SK-N-SH (cell line): ENCODE results near the gene IFT172. TPM values are rescaled to one million over a fixed set of nuclear protein-coding genes. Genes with fewer than 3 reads are reported as not detected.

Experiments used
- CTCF ChIA-PET: fragments of 300-600, 350-600 bp; formaldehyde crosslinking; extraction: SDS; loops from one replicate; lab custom pipeline; 2021; lab: Yijun Ruan, JAX
- POLR2A ChIA-PET: fragments of 350-600 bp; sonication (Branson Sonifier 250); formaldehyde crosslinking; extraction: SDS; loops from one replicate; lab custom pipeline; 2020; ENCODE audit warnings: antibody characterized with exemption, inconsistent platforms; lab: Yijun Ruan, JAX
- DNase-seq: peaks from one replicate; pipeline ENCODE4 v3.0.0; 2012
- H2AFZ ChIP-seq: fragments of 200-600 bp; sonication (generic); 2 replicates; pipeline ENCODE4 v1.8.1; 2016; ENCODE audit warnings: antibody characterized with exemption, mild to moderate bottlenecking, low read depth
- H3F3A ChIP-seq: fragments of 200-600 bp; sonication (generic); replicated peaks from 2 replicates; pipeline ENCODE3; 2016; ENCODE audit warnings: antibody characterized with exemption, mild to moderate bottlenecking; ENCODE audit not compliant: insufficient read depth
- H3K27ac ChIP-seq, 2 experiments: fragments of 200-500 bp in 1 of 2; fragments of 200-600 bp in 1 of 2; sonication (Bioruptor generic) in 1 of 2; sonication (generic), shearing (Covaris generic) in 1 of 2; 2 replicates each; pipeline versions ENCODE4 v1.5.1 to v1.6.1; 2014 to 2016; ENCODE audit warnings: low read depth in 2 of 2, inconsistent platforms in 1 of 2, low read length in 1 of 2, mild to moderate bottlenecking in 1 of 2, mixed read lengths in 1 of 2
- H3K27me3 ChIP-seq: fragments of 200-600 bp; sonication (generic), shearing (Covaris generic); 2 replicates; pipeline ENCODE4 v1.6.1; 2016; ENCODE audit warnings: mixed run types; ENCODE audit not compliant: insufficient read depth
- H3K36me3 ChIP-seq, 2 experiments: fragments of 200-500 bp in 1 of 2; fragments of 200-600 bp in 1 of 2; sonication (Bioruptor generic) in 1 of 2; sonication (generic) in 1 of 2; replicated peaks in 1 of 2; 2 replicates each; pipeline versions ENCODE3 to v1.5.1; 2014 to 2016; ENCODE audit warnings: low read length in 1 of 2, mild to moderate bottlenecking in 1 of 2; ENCODE audit not compliant: insufficient read depth in 2 of 2, control insufficient read depth in 1 of 2
- H3K4me1 ChIP-seq, 2 experiments: fragments of 200-500 bp in 1 of 2; fragments of 200-600 bp in 1 of 2; sonication (Bioruptor generic) in 1 of 2; sonication (generic), shearing (Covaris generic) in 1 of 2; 2 replicates each; pipeline versions ENCODE4 v1.5.1 to v1.6.1; 2014 to 2016; ENCODE audit warnings: low read depth in 1 of 2, low read length in 1 of 2, mixed run types in 1 of 2; ENCODE audit not compliant: insufficient read depth in 2 of 2, control insufficient read depth in 1 of 2
- H3K4me2 ChIP-seq: fragments of 200-600 bp; sonication (generic), shearing (Covaris generic); 2 replicates; pipeline ENCODE4 v1.6.1; 2017; ENCODE audit warnings: mixed run types
- H3K4me3 ChIP-seq, 2 experiments: fragments of 200-500 bp in 1 of 2; fragments of 200-600 bp in 1 of 2; sonication (Bioruptor generic) in 1 of 2; sonication (generic), shearing (Covaris generic) in 1 of 2; 2 replicates each; pipeline versions ENCODE4 v1.5.1 to v1.8.1; 2014 to 2016; ENCODE audit warnings: low read depth in 2 of 2, inconsistent platforms in 1 of 2, low read length in 1 of 2, mild to moderate bottlenecking in 1 of 2, mixed read lengths in 1 of 2, moderate library complexity in 1 of 2
- H3K79me2 ChIP-seq: fragments of 200-600 bp; sonication (generic); 2 replicates; pipeline ENCODE4 v1.8.1; 2017; ENCODE audit warnings: mild to moderate bottlenecking; ENCODE audit not compliant: insufficient read depth
- H3K9ac ChIP-seq: fragments of 200-600 bp; sonication (generic); 2 replicates; pipeline ENCODE4 v1.6.1; 2017; ENCODE audit warnings: mixed run types
- H3K9me2 ChIP-seq: fragments of 200-600 bp; sonication (generic); 2 replicates; pipeline ENCODE4 v1.6.1; 2017; ENCODE audit warnings: mixed run types
- H3K9me3 ChIP-seq: fragments of 200-600 bp; sonication (generic); 2 replicates; pipeline ENCODE4 v1.6.1; 2017; ENCODE audit warnings: mixed run types, mild to moderate bottlenecking, moderate library complexity
- H4K20me1 ChIP-seq: fragments of 200-600 bp; sonication (generic); 2 replicates; pipeline ENCODE4 v1.6.1; 2017; ENCODE audit warnings: mild to moderate bottlenecking, mixed run types; ENCODE audit not compliant: insufficient read depth
- CHD2 ChIP-seq: fragments of 150-350 bp; IDR thresholded peaks from 2 replicates; pipeline ENCODE4 v1.6.1; 2018; ENCODE audit warnings: low read length; ENCODE audit not compliant: partially characterized antibody
- CTCF ChIP-seq: fragments of 200-600 bp; sonication (generic); IDR thresholded peaks from 2 replicates; pipeline ENCODE4 v1.6.1; 2017; ENCODE audit warnings: antibody characterized with exemption, mild to moderate bottlenecking, moderate library complexity
- EZH2phosphoT487 ChIP-seq: fragments of 200-600 bp; sonication (generic); IDR thresholded peaks from 2 replicates; pipeline ENCODE4 v1.6.1; 2017; ENCODE audit warnings: low read depth, mixed run types, mild to moderate bottlenecking, antibody characterized with exemption, moderate library complexity, borderline replicate concordance
- FOXJ3 ChIP-seq: sonication (generic); formaldehyde crosslinking; IDR thresholded peaks from 2 replicates; pipeline ENCODE4 v1.5.1; 2020; ENCODE audit warnings: mild to moderate bottlenecking, missing genetic modification reagents
- FOXM1 ChIP-seq: IDR thresholded peaks from 2 replicates; pipeline ENCODE4 v1.4.0; 2012; ENCODE audit warnings: low read depth, mild to moderate bottlenecking
- GABPA ChIP-seq: IDR thresholded peaks from 2 replicates; pipeline ENCODE4 v1.4.0; 2012; ENCODE audit warnings: low read depth, mild to moderate bottlenecking
- GATA2 ChIP-seq: sonication (generic); formaldehyde crosslinking; IDR thresholded peaks from 2 replicates; pipeline ENCODE4 v1.5.0; 2020; ENCODE audit warnings: mild to moderate bottlenecking, missing genetic modification reagents
- JUND ChIP-seq: IDR thresholded peaks from 2 replicates; pipeline ENCODE4 v1.4.0; 2012
- MEF2A ChIP-seq: IDR thresholded peaks from 2 replicates; pipeline ENCODE4 v1.4.0; 2012; ENCODE audit warnings: low read depth, borderline replicate concordance
- MXI1 ChIP-seq: IDR thresholded peaks from 2 replicates; pipeline ENCODE4 v1.6.1; 2012; ENCODE audit warnings: mild to moderate bottlenecking, low read depth, low read length, improper control_type of control experiment
- NFIC ChIP-seq: IDR thresholded peaks from 2 replicates; pipeline ENCODE4 v1.4.0; 2012; ENCODE audit warnings: borderline replicate concordance
- PBX3 ChIP-seq: IDR thresholded peaks from 2 replicates; pipeline ENCODE4; 2012
- RCOR1 ChIP-seq: fragments of 150-350 bp; IDR thresholded peaks from 2 replicates; pipeline ENCODE4 v1.6.1; 2017; ENCODE audit warnings: antibody characterized with exemption, low read length
- RFX5 ChIP-seq: IDR thresholded peaks from 2 replicates; pipeline ENCODE4 v1.6.1; 2012; ENCODE audit warnings: mild to moderate bottlenecking, improper control_type of control experiment, low read length
- RXRA ChIP-seq: IDR thresholded peaks from 2 replicates; pipeline ENCODE4 v1.4.0; 2012; ENCODE audit warnings: low read depth, mild to moderate bottlenecking, borderline replicate concordance
- SIN3A ChIP-seq: IDR thresholded peaks from 2 replicates; pipeline ENCODE4 v1.6.1; 2012; ENCODE audit warnings: low read depth, mild to moderate bottlenecking, low read length, moderate library complexity, borderline replicate concordance
- TEAD4 ChIP-seq: IDR thresholded peaks from 2 replicates; pipeline ENCODE4 v1.4.0; 2012; ENCODE audit warnings: mild to moderate bottlenecking, borderline replicate concordance; ENCODE audit not compliant: insufficient read depth
- USF2 ChIP-seq: fragments of 150-350 bp; IDR thresholded peaks from 2 replicates; pipeline ENCODE4 v1.6.1; 2017; ENCODE audit warnings: antibody characterized with exemption, low read length, low read depth, borderline replicate concordance
- YY1 ChIP-seq: IDR thresholded peaks from 2 replicates; pipeline ENCODE4 v1.4.0; 2012; ENCODE audit warnings: low read depth, mild to moderate bottlenecking
- WGBS: methylation state at CpG from one replicate; pipeline ENCODE4 v1.1.6; 2017; ENCODE audit warnings: low lambda C conversion rate; 5-methylcytosine and 5-hydroxymethylcytosine counted together
- polyA plus RNA-seq, 3 experiments: library from polyadenylated mRNA; depleted of rRNA; stranded (reverse); fragments of >200 nt; gene quantifications; 2 replicates each; pipeline ENCODE4 v1.2.3, GENCODE V29; 2012
- TF ChIP-seq, protein P1 (sequence below): IDR thresholded peaks from 2 replicates; pipeline ENCODE4 v1.4.0; 2012; ENCODE audit warnings: low read depth, borderline replicate concordance

The IFT172 gene
- polyA plus RNA-seq, 1 of the 3 experiments (the other 2 are of a cell fraction): 31.3 TPM

DNA sequence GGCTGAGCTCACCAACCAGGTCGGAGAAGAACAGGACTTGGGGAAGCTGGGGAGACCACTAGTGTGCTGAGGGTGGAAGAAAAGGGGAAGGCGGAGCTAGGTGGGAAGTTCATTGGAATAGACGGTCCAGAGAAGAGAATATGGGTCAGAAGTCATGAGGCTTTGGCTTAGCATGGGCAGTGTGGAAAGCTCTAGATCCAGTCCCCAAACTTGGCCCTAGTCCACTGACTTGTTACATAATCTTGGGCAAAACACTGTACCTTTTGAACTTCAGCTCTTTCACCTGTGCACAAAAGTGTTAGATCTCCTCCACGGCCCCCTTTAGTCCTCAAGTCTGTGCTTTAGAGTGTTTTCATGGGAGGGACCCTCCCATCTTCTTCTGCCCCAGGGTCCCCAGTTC, 17.8 kb upstream of the IFT172 start:
- no peaks in the 10 kb centered on the region for H3K79me2 ChIP-seq
- no peak for DNase-seq
- no peak overlapping the region for H2AFZ ChIP-seq
- H3K27ac ChIP-seq: no peak overlapping the region
- TF ChIP-seq SIN3A (no peak), GABPA (no peak), TEAD4 (no peak), RXRA (no peak), USF2 (no peak), PBX3 (no peak), GATA2 (no peak), EZH2phosphoT487 (no peak), FOXM1 (no peak), NFIC (no peak), FOXJ3 (CRISPR knock-in tag) (no peak), RCOR1 (no peak)
- no peaks in the 10 kb centered on the region for H4K20me1 ChIP-seq
- peaks cover 5% of the 10 kb centered on the region for H3F3A ChIP-seq
- 39% methylated on average over 4 of the region's 4 CpGs for WGBS
- H3K4me1 ChIP-seq: peaks cover 0 to 4% of the 10 kb centered on the region in 2 experiments; a peak in 1 of 4 replicates
- no peaks in the 10 kb centered on the region for H3K9me3 ChIP-seq
- H3K4me2 ChIP-seq: no peak overlapping the region
- H3K4me3 ChIP-seq: no peak overlapping the region
- H3K9me2 ChIP-seq: no peaks in the 10 kb centered on the region
- POLR2A ChIA-PET: no interaction called here
- H3K36me3 ChIP-seq: no peaks in the 10 kb centered on the region
- no peak overlapping the region for H3K9ac ChIP-seq
- CTCF ChIA-PET: interaction anchor here (1.4 to 2.2 kb wide), 2 partner anchors 12 to 176 kb away, joined by 5 to 9 read pairs; partner anchors contain the start of gene FNDC4
- H3K27me3 ChIP-seq: no peaks in the 10 kb centered on the region

DNA sequence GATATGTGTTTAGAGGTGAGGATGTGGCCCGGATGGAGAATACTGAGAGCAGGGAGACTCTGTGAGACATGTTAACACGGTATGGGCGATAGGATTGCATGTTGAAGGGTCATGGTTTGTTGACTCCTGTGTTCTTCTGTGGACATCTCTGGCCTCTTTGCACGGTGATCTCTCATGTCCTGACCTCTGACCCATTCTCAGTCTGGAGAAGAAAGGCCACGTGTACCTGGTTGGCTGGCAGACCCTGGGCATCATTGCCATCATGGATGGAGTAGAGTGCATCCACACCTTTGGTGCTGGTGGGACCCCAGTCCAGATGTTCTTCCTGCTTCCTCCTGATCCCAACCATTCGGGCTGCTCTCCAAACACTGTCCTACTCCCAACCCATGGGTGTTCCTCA, 17.0 kb upstream of the IFT172 start:
- no peak for DNase-seq
- no peaks in the 10 kb centered on the region for H3K9me2 ChIP-seq
- H3K36me3 ChIP-seq: no peaks in the 10 kb centered on the region
- POLR2A ChIA-PET: no interaction called here
- H3K4me2 ChIP-seq: no peak overlapping the region
- H3F3A ChIP-seq: peaks cover 5% of the 10 kb centered on the region
- no peak overlapping the region for H3K9ac ChIP-seq
- H3K9me3 ChIP-seq: no peaks in the 10 kb centered on the region
- no peaks in the 10 kb centered on the region for H4K20me1 ChIP-seq
- no peaks in the 10 kb centered on the region for H3K27me3 ChIP-seq
- H3K4me1 ChIP-seq: peaks cover 0 to 4% of the 10 kb centered on the region in 2 experiments; a peak in 1 of 4 replicates
- no peak overlapping the region for H2AFZ ChIP-seq
- H3K27ac ChIP-seq: no peak overlapping the region
- no peaks in the 10 kb centered on the region for H3K79me2 ChIP-seq
- WGBS: 52% methylated on average over 6 of the region's 6 CpGs
- CTCF ChIA-PET: interaction anchor here (0.6 to 2.2 kb wide), 3 partner anchors 11 to 231 kb away, joined by 4 to 9 read pairs (median 5); partner anchors contain the start of gene FNDC4
- H3K4me3 ChIP-seq: no peak overlapping the region
- TF ChIP-seq RFX5 (no peak), PBX3 (no peak), MEF2A (no peak), YY1 (no peak), RXRA (no peak), JUND (no peak), EZH2phosphoT487 (no peak), RCOR1 (no peak), CTCF (no peak), MXI1 (no peak), CHD2 (no peak)
- TF ChIP-seq, protein P1, sequence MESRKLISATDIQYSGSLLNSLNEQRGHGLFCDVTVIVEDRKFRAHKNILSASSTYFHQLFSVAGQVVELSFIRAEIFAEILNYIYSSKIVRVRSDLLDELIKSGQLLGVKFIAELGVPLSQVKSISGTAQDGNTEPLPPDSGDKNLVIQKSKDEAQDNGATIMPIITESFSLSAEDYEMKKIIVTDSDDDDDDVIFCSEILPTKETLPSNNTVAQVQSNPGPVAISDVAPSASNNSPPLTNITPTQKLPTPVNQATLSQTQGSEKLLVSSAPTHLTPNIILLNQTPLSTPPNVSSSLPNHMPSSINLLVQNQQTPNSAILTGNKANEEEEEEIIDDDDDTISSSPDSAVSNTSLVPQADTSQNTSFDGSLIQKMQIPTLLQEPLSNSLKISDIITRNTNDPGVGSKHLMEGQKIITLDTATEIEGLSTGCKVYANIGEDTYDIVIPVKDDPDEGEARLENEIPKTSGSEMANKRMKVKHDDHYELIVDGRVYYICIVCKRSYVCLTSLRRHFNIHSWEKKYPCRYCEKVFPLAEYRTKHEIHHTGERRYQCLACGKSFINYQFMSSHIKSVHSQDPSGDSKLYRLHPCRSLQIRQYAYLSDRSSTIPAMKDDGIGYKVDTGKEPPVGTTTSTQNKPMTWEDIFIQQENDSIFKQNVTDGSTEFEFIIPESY: no peak
